HCT116 (cell line): Measurements from ENCODE around the gene YDJC. TPM values are rescaled to one million over a fixed set of nuclear protein-coding genes. Genes with fewer than 3 reads are reported as not detected.

ENCODE experiments used
- ATAC-seq: fragments of 200-7000 bp; cut with Tn5 transposase; 2 replicates; pipeline ENCODE4 v1.9.1; 2020; ENCODE audit warnings: mild to moderate bottlenecking, moderate library complexity
- BruUV-seq: library from RNA; stranded (reverse); fragments of 400-500 nt; replicated peaks from 2 replicates; lab custom pipeline; 2021; lab: Mats Ljungman, UMichigan
- CTCF ChIA-PET: fragments of 300-600 bp; sonication (Branson Sonifier 250); formaldehyde crosslinking; loops from one replicate; lab custom pipeline; 2021; ENCODE audit warnings: antibody characterized with exemption; lab: Charles Lee
- POLR2A ChIA-PET: fragments of 300-600, 350-600 bp; sonication (Branson Sonifier 250); formaldehyde crosslinking; loops from one replicate; lab custom pipeline; 2021; ENCODE audit warnings: antibody characterized with exemption; lab: Charles Lee
- RAD21 ChIA-PET, 2 experiments: fragments of 300-600 bp; sonication (Branson Sonifier 250); formaldehyde crosslinking; loops; one replicate each; lab custom pipeline; 2023; ENCODE audit warnings: low total read pairs in 2 of 2; ENCODE audit not compliant: uncharacterized antibody in 2 of 2, unreplicated experiment in 2 of 2, low non-redundant PET in 1 of 2; lab: Charles Lee
- DNase-seq: peaks from one replicate; pipeline ENCODE4 v3.0.0-alpha.2; 2010; ENCODE audit warnings: low read depth, low spot score
- H2AFZ ChIP-seq: fragments of 200-600 bp; shearing (Covaris generic), sonication (generic); 2 replicates; pipeline ENCODE4 v1.6.1; 2017; ENCODE audit warnings: low read depth, mixed run types, mixed read lengths, antibody characterized with exemption, low read length; ENCODE audit not compliant: poor library complexity, severe bottlenecking
- H3K27ac ChIP-seq: 2 replicates; pipeline ENCODE4 v1.5.1; 2012; ENCODE audit warnings: low read depth, low read length
- H3K27me3 ChIP-seq: fragments of 200-600 bp; sonication (generic); 2 replicates; pipeline ENCODE4 v1.6.1; 2016; ENCODE audit warnings: mixed run types, low read length, mixed read lengths; ENCODE audit not compliant: insufficient read depth
- H3K36me3 ChIP-seq, 2 experiments: fragments of 200-500 bp in 1 of 2; fragments of 200-600 bp in 1 of 2; sonication (Bioruptor generic) in 1 of 2; sonication (generic) in 1 of 2; 2 replicates each; pipeline versions ENCODE4 v1.5.1 to v1.6.1; 2014 to 2016; ENCODE audit warnings: low read length in 2 of 2, inconsistent platforms in 1 of 2, mixed read lengths in 1 of 2, mixed run types in 1 of 2; ENCODE audit not compliant: insufficient read depth in 2 of 2, control insufficient read depth in 1 of 2
- H3K4me1 ChIP-seq, 2 experiments: fragments of 200-600 bp in 1 of 2; sonication (generic) in 1 of 2; 2 replicates each; pipeline versions ENCODE4 v1.5.1 to v1.6.1; 2012 to 2017; ENCODE audit warnings: low read length in 2 of 2, inconsistent platforms in 1 of 2, mild to moderate bottlenecking in 1 of 2, mixed read lengths in 1 of 2, mixed run types in 1 of 2, moderate library complexity in 1 of 2; ENCODE audit not compliant: insufficient read depth in 2 of 2, control insufficient read depth in 1 of 2
- H3K4me2 ChIP-seq: fragments of 200-600 bp; sonication (generic); 2 replicates; pipeline ENCODE4 v1.6.1; 2017; ENCODE audit warnings: mixed run types, low read length, mixed read lengths
- H3K4me3 ChIP-seq, 2 experiments: fragments of 200-600 bp in 1 of 2; sonication (generic) in 1 of 2; replicated peaks in 1 of 2; 2 replicates each; pipeline ENCODE4 v1.5.1; 2011 to 2016; ENCODE audit warnings: low read length in 2 of 2, control low read depth in 1 of 2, low read depth in 1 of 2, mild to moderate bottlenecking in 1 of 2, mixed read lengths in 1 of 2, mixed run types in 1 of 2
- H3K79me2 ChIP-seq: fragments of 200-600 bp; sonication (generic); 2 replicates; pipeline ENCODE4 v1.6.1; 2017; ENCODE audit warnings: mild to moderate bottlenecking, mixed run types, low read length, moderate library complexity, mixed read lengths; ENCODE audit not compliant: insufficient read depth
- H3K9ac ChIP-seq: fragments of 200-600 bp; sonication (generic); 2 replicates; pipeline ENCODE4 v1.6.1; 2016; ENCODE audit warnings: low read length, mixed read lengths
- H3K9me2 ChIP-seq: fragments of 200-600 bp; sonication (generic), shearing (Covaris generic); 2 replicates; pipeline ENCODE4 v1.6.1; 2017; ENCODE audit warnings: mixed run types, mild to moderate bottlenecking, moderate library complexity; ENCODE audit not compliant: insufficient read depth
- H3K9me3 ChIP-seq, 2 experiments: fragments of 200-500 bp in 1 of 2; fragments of 200-600 bp in 1 of 2; sonication (Bioruptor generic) in 1 of 2; sonication (generic) in 1 of 2; 2 replicates each; pipeline ENCODE4 v1.6.1; 2014 to 2017; ENCODE audit warnings: low read length in 2 of 2, mixed read lengths in 2 of 2, inconsistent platforms in 1 of 2, low read depth in 1 of 2, mild to moderate bottlenecking in 1 of 2, mixed run types in 1 of 2, moderate library complexity in 1 of 2; ENCODE audit not compliant: control insufficient read depth in 1 of 2, insufficient read depth in 1 of 2
- H4K20me1 ChIP-seq: fragments of 200-600 bp; sonication (generic), shearing (Covaris generic); 2 replicates; pipeline ENCODE4 v1.6.1; 2017; ENCODE audit warnings: mixed run types, mild to moderate bottlenecking, moderate library complexity; ENCODE audit not compliant: insufficient read depth
- CBX3 ChIP-seq: IDR thresholded peaks from 2 replicates; pipeline ENCODE4 v1.6.1; 2012; ENCODE audit warnings: low read depth
- CEBPB ChIP-seq: IDR thresholded peaks from 2 replicates; pipeline ENCODE4 v1.6.1; 2012; ENCODE audit warnings: low read depth
- ELF1 ChIP-seq: IDR thresholded peaks from 2 replicates; pipeline ENCODE4 v1.6.1; 2012; ENCODE audit warnings: low read depth, borderline replicate concordance
- EZH2phosphoT487 ChIP-seq: fragments of 200-600 bp; IDR thresholded peaks from 2 replicates; pipeline ENCODE4 v1.6.1; 2018; ENCODE audit warnings: antibody characterized with exemption, borderline replicate concordance
- POLR2A ChIP-seq: IDR thresholded peaks from 2 replicates; pipeline ENCODE4 v1.7.0; 2011; ENCODE audit warnings: borderline replicate concordance; ENCODE audit not compliant: insufficient read depth, insufficient read length; ENCODE audit errors: extremely low read depth
- SIN3A ChIP-seq: IDR thresholded peaks from 2 replicates; pipeline ENCODE4 v1.6.1; 2012; ENCODE audit warnings: low read depth
- SP1 ChIP-seq: IDR thresholded peaks from 2 replicates; pipeline ENCODE4 v1.6.1; 2012; ENCODE audit warnings: low read depth
- TCF7L2 ChIP-seq: IDR thresholded peaks from 2 replicates; pipeline ENCODE4 v1.7.0; 2011; ENCODE audit warnings: borderline replicate concordance, inconsistent platforms; ENCODE audit not compliant: insufficient read depth, insufficient read length; ENCODE audit errors: extremely low read depth
- ZNF274 ChIP-seq: fragments of 200-500 bp; sonication (Bioruptor generic); IDR thresholded peaks from 2 replicates; pipeline ENCODE4 v1.6.1; 2014; ENCODE audit warnings: mild to moderate bottlenecking, low read depth, low read length, inconsistent platforms
- intact Hi-C: fragments of 100-400 bp; cut with micrococcal nuclease; formaldehyde crosslinking; loops from 2 replicates; pipeline ENCODE4 v1.10.0; 2022
- total RNA-seq: library from RNA; stranded (reverse); gene quantifications from one replicate; pipeline ENCODE4 v1.2.1, GENCODE V29; 2021; ENCODE audit not compliant: unreplicated experiment
- TF ChIP-seq, protein P1 (sequence below): IDR thresholded peaks from 2 replicates; pipeline ENCODE4 v1.6.1; 2012; ENCODE audit warnings: low read depth
- TF ChIP-seq, protein P2 (sequence below): IDR thresholded peaks from 2 replicates; pipeline ENCODE4 v1.6.1; 2012
- TF ChIP-seq, protein P3 (sequence below): IDR thresholded peaks from 2 replicates; pipeline ENCODE4 v1.6.1; 2011; ENCODE audit warnings: mild to moderate bottlenecking, low read length, moderate library complexity; ENCODE audit not compliant: insufficient replicate concordance; ENCODE audit errors: extremely low read depth
- TF ChIP-seq, protein P4 (sequence below): IDR thresholded peaks from 2 replicates; pipeline ENCODE4 v1.6.1; 2012

The YDJC gene
- total RNA-seq, 1 experiment from 2014 or later = 78.3 TPM

DNA sequence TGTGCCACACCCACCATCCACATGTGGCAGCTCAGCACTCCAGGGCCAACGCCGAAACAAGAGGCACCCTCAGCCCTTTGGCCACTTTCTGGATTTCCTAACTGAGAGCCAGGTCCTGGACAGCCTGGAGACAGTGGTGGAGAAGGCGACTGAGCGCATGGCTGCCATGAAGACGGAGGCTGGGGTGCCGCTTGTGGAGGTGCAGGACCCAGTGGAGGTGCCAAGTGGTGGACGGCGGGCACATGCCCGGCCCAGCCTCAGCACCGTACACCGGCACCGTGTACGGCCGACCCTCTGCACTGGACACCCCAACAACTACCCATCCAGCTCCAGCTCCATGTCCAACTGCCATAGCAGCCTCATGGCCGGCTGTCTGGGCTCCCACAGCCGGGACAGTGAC, 4.3 kb upstream of the YDJC start (continued):
- TF ChIP-seq, protein P1, sequence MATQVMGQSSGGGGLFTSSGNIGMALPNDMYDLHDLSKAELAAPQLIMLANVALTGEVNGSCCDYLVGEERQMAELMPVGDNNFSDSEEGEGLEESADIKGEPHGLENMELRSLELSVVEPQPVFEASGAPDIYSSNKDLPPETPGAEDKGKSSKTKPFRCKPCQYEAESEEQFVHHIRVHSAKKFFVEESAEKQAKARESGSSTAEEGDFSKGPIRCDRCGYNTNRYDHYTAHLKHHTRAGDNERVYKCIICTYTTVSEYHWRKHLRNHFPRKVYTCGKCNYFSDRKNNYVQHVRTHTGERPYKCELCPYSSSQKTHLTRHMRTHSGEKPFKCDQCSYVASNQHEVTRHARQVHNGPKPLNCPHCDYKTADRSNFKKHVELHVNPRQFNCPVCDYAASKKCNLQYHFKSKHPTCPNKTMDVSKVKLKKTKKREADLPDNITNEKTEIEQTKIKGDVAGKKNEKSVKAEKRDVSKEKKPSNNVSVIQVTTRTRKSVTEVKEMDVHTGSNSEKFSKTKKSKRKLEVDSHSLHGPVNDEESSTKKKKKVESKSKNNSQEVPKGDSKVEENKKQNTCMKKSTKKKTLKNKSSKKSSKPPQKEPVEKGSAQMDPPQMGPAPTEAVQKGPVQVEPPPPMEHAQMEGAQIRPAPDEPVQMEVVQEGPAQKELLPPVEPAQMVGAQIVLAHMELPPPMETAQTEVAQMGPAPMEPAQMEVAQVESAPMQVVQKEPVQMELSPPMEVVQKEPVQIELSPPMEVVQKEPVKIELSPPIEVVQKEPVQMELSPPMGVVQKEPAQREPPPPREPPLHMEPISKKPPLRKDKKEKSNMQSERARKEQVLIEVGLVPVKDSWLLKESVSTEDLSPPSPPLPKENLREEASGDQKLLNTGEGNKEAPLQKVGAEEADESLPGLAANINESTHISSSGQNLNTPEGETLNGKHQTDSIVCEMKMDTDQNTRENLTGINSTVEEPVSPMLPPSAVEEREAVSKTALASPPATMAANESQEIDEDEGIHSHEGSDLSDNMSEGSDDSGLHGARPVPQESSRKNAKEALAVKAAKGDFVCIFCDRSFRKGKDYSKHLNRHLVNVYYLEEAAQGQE = no peak
- TF ChIP-seq, protein P2, sequence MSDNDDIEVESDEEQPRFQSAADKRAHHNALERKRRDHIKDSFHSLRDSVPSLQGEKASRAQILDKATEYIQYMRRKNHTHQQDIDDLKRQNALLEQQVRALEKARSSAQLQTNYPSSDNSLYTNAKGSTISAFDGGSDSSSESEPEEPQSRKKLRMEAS = no peak
- TF ChIP-seq CBX3 (no peak), SIN3A (no peak), TCF7L2 (no peak)

DNA sequence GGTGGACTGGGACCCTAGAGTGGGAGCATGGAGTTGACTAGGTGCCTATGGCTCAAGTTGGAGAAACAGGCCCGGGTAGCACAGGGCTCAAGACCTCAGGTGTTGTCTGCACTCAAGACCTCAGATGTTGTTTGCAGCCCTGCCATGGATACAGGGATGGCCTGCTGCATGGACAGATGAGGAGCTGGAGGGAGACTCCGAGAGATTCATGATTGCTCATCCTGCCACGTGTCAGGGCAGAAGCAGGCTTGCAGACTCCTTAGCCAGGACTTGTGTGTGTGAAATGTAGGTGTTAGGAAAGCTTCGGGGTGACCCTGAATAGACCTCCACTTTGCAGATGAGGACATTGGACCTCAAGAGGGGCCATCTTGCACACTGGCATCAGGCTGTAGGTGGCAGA, 3.7 kb upstream of the YDJC start:
- Histone ChIP-seq H4K20me1 (no peaks in the 10 kb centered on the region), H3K4me2 (no peak overlapping the region), H2AFZ (no peak overlapping the region), H3K9me2 (no peaks in the 10 kb centered on the region), H3K4me1 (peaks cover 4 to 28% of the 10 kb centered on the region in 2 experiments; a peak in 3 of 4 replicates), H3K36me3 (no peaks in the 10 kb centered on the region; a peak in 1 of 4 replicates), H3K79me2 (peaks cover 13% of the 10 kb centered on the region), H3K27me3 (no peaks in the 10 kb centered on the region), H3K27ac (no peak overlapping the region), H3K9ac (no peak overlapping the region), H3K9me3 (no peaks in the 10 kb centered on the region), H3K4me3 (no peak overlapping the region)
- DNase-seq (no peak), ATAC-seq (no peak)
- BruUV-seq = no TSS peak
- intact Hi-C loops = no loop called here
- ChIA-PET POLR2A (interaction anchor here (2.9 kb wide), 1 partner anchor 9 kb away, joined by 17 read pairs; the partner anchor contains the start of gene SDF2L1), RAD21 (no interaction called here), CTCF (interaction anchor here (5.7 kb wide), 1 partner anchor 9 kb away, joined by 103 read pairs; the partner anchor contains the start of gene SDF2L1)
- TF ChIP-seq, protein P3, sequence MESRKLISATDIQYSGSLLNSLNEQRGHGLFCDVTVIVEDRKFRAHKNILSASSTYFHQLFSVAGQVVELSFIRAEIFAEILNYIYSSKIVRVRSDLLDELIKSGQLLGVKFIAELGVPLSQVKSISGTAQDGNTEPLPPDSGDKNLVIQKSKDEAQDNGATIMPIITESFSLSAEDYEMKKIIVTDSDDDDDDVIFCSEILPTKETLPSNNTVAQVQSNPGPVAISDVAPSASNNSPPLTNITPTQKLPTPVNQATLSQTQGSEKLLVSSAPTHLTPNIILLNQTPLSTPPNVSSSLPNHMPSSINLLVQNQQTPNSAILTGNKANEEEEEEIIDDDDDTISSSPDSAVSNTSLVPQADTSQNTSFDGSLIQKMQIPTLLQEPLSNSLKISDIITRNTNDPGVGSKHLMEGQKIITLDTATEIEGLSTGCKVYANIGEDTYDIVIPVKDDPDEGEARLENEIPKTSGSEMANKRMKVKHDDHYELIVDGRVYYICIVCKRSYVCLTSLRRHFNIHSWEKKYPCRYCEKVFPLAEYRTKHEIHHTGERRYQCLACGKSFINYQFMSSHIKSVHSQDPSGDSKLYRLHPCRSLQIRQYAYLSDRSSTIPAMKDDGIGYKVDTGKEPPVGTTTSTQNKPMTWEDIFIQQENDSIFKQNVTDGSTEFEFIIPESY = no peak
- TF ChIP-seq SIN3A (no peak), ZNF274 (no peak), POLR2A (no peak), TCF7L2 (no peak), SP1 (no peak), EZH2phosphoT487 (no peak), CEBPB (no peak), ELF1 (no peak)
- TF ChIP-seq, protein P4, sequence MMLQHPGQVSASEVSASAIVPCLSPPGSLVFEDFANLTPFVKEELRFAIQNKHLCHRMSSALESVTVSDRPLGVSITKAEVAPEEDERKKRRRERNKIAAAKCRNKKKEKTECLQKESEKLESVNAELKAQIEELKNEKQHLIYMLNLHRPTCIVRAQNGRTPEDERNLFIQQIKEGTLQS = no peak
